ENCODE results near the gene CHST15. TPM values are rescaled to one million over a fixed set of nuclear protein-coding genes. Genes with fewer than 3 reads are reported as not detected.

CHST15 gene
- total RNA-seq, 2 donors from 2014 or later: 18.5 to 21.5 TPM

DNA sequence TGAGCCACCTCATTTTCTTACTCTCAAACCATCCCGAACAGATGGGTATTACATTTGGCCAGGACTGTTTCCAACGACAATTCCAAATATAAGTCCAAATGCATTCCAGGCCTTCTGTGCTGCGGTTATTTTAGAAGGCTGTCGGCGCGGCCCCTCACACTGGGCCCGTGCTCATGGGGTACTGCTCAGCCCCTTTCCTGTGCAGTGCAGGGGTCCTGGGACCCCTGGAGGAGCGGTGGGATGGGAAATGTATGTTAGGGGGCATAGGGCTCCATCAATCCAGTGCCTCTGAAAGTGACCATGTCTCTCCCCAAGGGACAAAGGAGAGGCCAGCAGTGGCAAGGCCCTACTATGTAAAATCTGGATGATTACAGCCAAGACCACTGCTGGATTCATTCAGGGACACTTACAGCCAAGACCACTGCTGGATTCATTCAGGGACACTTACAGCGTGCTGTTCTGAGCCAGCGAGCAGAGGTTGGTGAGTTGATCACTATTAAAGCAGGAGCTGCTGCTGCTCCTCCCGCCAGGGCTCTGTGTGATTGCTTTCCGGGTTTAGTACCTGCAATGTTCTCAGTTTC, 66.3 kb downstream of the CHST15 start:
- WGBS, 2 donors: 72 to 84% methylated on average over 9 to 12 of the region's 12 CpGs
- no peaks in the 10 kb centered on the region for H3K4me1 ChIP-seq
- no peaks in the 10 kb centered on the region for H3K36me3 ChIP-seq (replicated peaks in 1 of 2; ENCODE audit: insufficient read depth in 1 of 2, low read depth in 2 of 2)
- no peaks in the 10 kb centered on the region for H3K27me3 ChIP-seq
- no peak for ATAC-seq
- no peak overlapping the region for H3K4me3 ChIP-seq
- TF ChIP-seq POLR2A (IDR thresholded peaks at IDR 0.05): no peak
- TF ChIP-seq, protein P1, sequence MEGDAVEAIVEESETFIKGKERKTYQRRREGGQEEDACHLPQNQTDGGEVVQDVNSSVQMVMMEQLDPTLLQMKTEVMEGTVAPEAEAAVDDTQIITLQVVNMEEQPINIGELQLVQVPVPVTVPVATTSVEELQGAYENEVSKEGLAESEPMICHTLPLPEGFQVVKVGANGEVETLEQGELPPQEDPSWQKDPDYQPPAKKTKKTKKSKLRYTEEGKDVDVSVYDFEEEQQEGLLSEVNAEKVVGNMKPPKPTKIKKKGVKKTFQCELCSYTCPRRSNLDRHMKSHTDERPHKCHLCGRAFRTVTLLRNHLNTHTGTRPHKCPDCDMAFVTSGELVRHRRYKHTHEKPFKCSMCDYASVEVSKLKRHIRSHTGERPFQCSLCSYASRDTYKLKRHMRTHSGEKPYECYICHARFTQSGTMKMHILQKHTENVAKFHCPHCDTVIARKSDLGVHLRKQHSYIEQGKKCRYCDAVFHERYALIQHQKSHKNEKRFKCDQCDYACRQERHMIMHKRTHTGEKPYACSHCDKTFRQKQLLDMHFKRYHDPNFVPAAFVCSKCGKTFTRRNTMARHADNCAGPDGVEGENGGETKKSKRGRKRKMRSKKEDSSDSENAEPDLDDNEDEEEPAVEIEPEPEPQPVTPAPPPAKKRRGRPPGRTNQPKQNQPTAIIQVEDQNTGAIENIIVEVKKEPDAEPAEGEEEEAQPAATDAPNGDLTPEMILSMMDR (IDR thresholded peaks at IDR 0.05): no peak
- H3K9me3 ChIP-seq: no peaks in the 10 kb centered on the region
- intact Hi-C loops (cut with DNase I): no loop called here
- DNase-seq: no peak
- H3K27ac ChIP-seq: no peak overlapping the region

GRCh38 chr10:124026589-124026939, 66.8 kb downstream of the CHST15 start:
- H3K36me3 ChIP-seq (replicated peaks in 1 of 2; ENCODE audit: insufficient read depth in 1 of 2, low read depth in 2 of 2): no peaks in the 10 kb centered on the region
- no peak for DNase-seq
- WGBS, 2 donors: 56 to 57% methylated on average over 10 of the region's 10 CpGs
- H3K27me3 ChIP-seq: no peaks in the 10 kb centered on the region
- no peak overlapping the region for H3K4me3 ChIP-seq
- no peaks in the 10 kb centered on the region for H3K9me3 ChIP-seq
- ATAC-seq: no peak
- intact Hi-C loops (cut with DNase I): no loop called here
- H3K4me1 ChIP-seq: no peaks in the 10 kb centered on the region
- H3K27ac ChIP-seq: no peak overlapping the region
- TF ChIP-seq, protein P1 (IDR thresholded peaks at IDR 0.05): no peak
- TF ChIP-seq POLR2A (IDR thresholded peaks at IDR 0.05): no peak

DNA sequence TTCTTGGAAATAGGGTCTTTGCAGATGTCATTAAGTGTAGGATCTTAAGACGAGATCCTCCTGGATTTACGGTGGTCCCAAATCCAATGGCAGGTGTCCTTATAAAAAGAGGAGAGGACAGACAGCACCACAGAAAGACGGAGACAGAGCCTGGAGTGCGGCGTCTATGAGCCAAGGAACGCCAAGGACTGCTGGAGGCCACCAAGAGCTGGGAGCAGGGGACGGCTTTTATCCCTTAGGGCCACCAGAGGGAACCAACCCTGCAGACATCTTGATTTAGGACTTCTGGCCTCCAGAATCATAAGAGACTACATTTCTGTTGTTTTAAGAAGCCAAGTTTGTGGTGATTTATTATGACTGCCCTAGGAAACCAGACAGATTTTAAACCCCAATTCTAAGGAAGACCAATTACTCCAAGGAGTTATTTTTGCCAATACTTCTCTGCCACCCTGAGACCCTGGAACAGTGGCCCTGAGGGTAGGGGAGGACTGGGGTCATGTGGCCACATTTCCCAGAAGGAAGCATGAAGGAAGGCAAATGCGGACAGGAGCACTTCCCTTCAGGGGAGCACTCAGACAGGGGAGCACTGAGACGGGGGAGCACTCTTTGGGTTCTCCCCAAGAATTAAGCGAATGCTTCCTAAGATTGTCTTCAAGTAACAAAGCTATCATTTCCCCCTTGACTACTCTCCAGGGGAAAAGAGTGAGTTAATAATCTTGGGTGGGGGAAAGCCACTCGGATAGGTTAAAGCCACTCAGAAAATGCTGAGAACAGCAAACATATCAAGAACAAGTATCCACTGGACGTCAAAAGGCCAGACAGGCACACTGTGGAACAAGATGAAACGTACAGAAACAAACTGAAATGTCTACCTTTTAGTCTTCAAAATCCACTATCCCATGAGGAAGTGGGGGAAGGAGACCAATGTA, 67.5 kb downstream of the CHST15 start:
- H3K36me3 ChIP-seq (replicated peaks in 1 of 2; ENCODE audit: insufficient read depth in 1 of 2, low read depth in 2 of 2): no peaks in the 10 kb centered on the region
- ATAC-seq (no peak), DNase-seq (no peak)
- intact Hi-C loops (cut with DNase I): no loop called here
- 58 to 63% methylated on average over 13 of the region's 13 CpGs for WGBS, 2 donors
- no peaks in the 10 kb centered on the region for H3K4me1 ChIP-seq
- H3K27me3 ChIP-seq: no peaks in the 10 kb centered on the region
- no peaks in the 10 kb centered on the region for H3K9me3 ChIP-seq
- H3K4me3 ChIP-seq: no peak overlapping the region
- TF ChIP-seq, protein P1 (IDR thresholded peaks at IDR 0.05): peak in 4 of 7 experiments; percentile 8 to 21 (median 16)
- no peak for TF ChIP-seq POLR2A (IDR thresholded peaks at IDR 0.05)
- no peak overlapping the region for H3K27ac ChIP-seq

DNA sequence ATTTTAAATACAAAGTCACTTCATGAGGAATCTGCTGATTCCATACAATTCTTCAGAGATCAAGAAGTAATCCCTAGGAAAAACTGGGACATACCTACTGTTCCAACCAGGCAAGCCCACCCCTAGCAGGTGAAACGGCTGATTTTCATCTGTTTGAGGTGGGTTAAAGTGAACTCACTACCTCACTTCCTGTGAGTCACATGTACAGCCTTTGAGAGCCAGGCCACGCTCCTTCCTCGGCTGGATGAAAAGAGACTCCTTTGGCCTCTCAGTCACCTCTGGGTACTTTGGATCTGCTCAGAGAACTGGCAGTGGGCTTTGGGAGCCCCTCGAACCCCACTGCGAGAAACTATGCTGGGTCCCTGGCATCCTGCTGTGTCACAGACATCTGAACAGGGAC, 68.2 kb downstream of the CHST15 start:
- DNase-seq (no peak), ATAC-seq (no peak)
- 34 to 53% methylated on average over 3 to 5 of the region's 5 CpGs for WGBS, 2 donors
- intact Hi-C loops (cut with DNase I): no loop called here
- no peak overlapping the region for H3K27ac ChIP-seq
- no peaks in the 10 kb centered on the region for H3K9me3 ChIP-seq
- no peak for TF ChIP-seq POLR2A (IDR thresholded peaks at IDR 0.05)
- TF ChIP-seq, protein P1 (IDR thresholded peaks at IDR 0.05): no peak
- no peaks in the 10 kb centered on the region for H3K36me3 ChIP-seq (replicated peaks in 1 of 2; ENCODE audit: insufficient read depth in 1 of 2, low read depth in 2 of 2)
- H3K4me3 ChIP-seq: no peak overlapping the region
- H3K27me3 ChIP-seq: no peaks in the 10 kb centered on the region
- H3K4me1 ChIP-seq: no peaks in the 10 kb centered on the region
